HepG2 (cell line): ENCODE measurements around the gene ACTN1. TPM values are rescaled to one million over a fixed set of nuclear protein-coding genes. Genes with fewer than 3 reads are reported as not detected.

Experiments used
- ATAC-seq: fragments of 200-7000 bp; cut with Tn5 transposase; 3 replicates; pipeline ENCODE4 v1.9.1; 2020; ENCODE audit warnings: mild to moderate bottlenecking, moderate library complexity
- BruUV-seq: library from RNA; stranded (reverse); fragments of 400-500 nt; replicated peaks from 2 replicates; lab custom pipeline; 2021; lab: Mats Ljungman, UMichigan
- CTCF ChIA-PET: fragments of 300-600 bp; formaldehyde crosslinking; extraction: SDS; loops from one replicate; lab custom pipeline; 2021; ENCODE audit warnings: low total read pairs, inconsistent platforms, low intra/inter-chr PET ratio; lab: Yijun Ruan, JAX
- POLR2A ChIA-PET: fragments of 350-600 bp; sonication (Branson Sonifier 250); formaldehyde crosslinking; loops from one replicate; lab custom pipeline; 2020; ENCODE audit warnings: antibody characterized with exemption, inconsistent platforms; lab: Yijun Ruan, JAX
- DNase-seq: peaks from one replicate; pipeline ENCODE4 v3.0.0-alpha.2; 2015; ENCODE audit warnings: low spot score
- FAIRE-seq: peaks from 3 replicates; lab custom pipeline; 2011; peaks lifted over from hg19 to GRCh38; lab: Jason Lieb, UNC
- H2AFZ ChIP-seq: one replicate; pipeline ENCODE4 v1.6.1; 2011; ENCODE audit warnings: low read length, inconsistent platforms
- H3K27ac ChIP-seq: fragments of 300-600 bp; 3 replicates; pipeline ENCODE4 v1.8.0; 2011; ENCODE audit warnings: mixed run types, mild to moderate bottlenecking, mixed read lengths, low read length, inconsistent platforms; ENCODE audit not compliant: insufficient read depth; ENCODE audit errors: extremely low read length
- H3K27me3 ChIP-seq, 2 experiments: fragments of 200-600 bp in 1 of 2; 2 replicates in 1 of 2; 3 replicates in 1 of 2; pipeline versions ENCODE4 v1.6.0 to v1.8.0; 2011; ENCODE audit warnings: low read length in 2 of 2, mild to moderate bottlenecking in 2 of 2, moderate library complexity in 2 of 2, inconsistent platforms in 1 of 2; ENCODE audit not compliant: insufficient read depth in 2 of 2, control insufficient read depth in 1 of 2
- H3K36me3 ChIP-seq, 2 experiments: fragments of 200-600 bp in 1 of 2; replicated peaks in 1 of 2; 2 replicates in 1 of 2; 3 replicates in 1 of 2; pipeline versions ENCODE4 v1.5.1 to v1.8.0; 2011; ENCODE audit warnings: low read length in 2 of 2, inconsistent platforms in 1 of 2; ENCODE audit not compliant: insufficient read depth in 2 of 2, control insufficient read depth in 1 of 2
- H3K4me1 ChIP-seq: 2 replicates; pipeline ENCODE4 v1.5.1; 2012; ENCODE audit warnings: low read length, inconsistent platforms; ENCODE audit not compliant: insufficient read depth
- H3K4me2 ChIP-seq: 2 replicates; pipeline ENCODE4 v1.6.0; 2011; ENCODE audit warnings: low read depth, low read length, inconsistent platforms
- H3K4me3 ChIP-seq, 3 experiments: fragments of 200-600 bp in 1 of 3; sonication (generic), shearing (Covaris generic) in 1 of 3; replicated peaks in 1 of 3; 2 replicates each; pipeline ENCODE4 v1.5.1; 2011 to 2016; ENCODE audit warnings: low read length in 3 of 3, inconsistent platforms in 2 of 3, low read depth in 2 of 3, mild to moderate bottlenecking in 2 of 3, control low read depth in 1 of 3, mixed read lengths in 1 of 3; ENCODE audit not compliant: insufficient read depth in 1 of 3
- H3K79me2 ChIP-seq: one replicate; pipeline ENCODE4 v1.6.1; 2011; ENCODE audit warnings: low read length, inconsistent platforms; ENCODE audit not compliant: insufficient read depth
- H3K9ac ChIP-seq: 2 replicates; pipeline ENCODE4 v1.6.0; 2011; ENCODE audit warnings: mild to moderate bottlenecking, low read depth, low read length, inconsistent platforms; ENCODE audit not compliant: insufficient read depth
- H3K9me3 ChIP-seq: 2 replicates; pipeline ENCODE4 v1.5.1; 2012; ENCODE audit warnings: mild to moderate bottlenecking, low read length
- H4K20me1 ChIP-seq: 2 replicates; pipeline ENCODE4 v1.6.0; 2011; ENCODE audit warnings: inconsistent platforms, mild to moderate bottlenecking, low read length, moderate library complexity; ENCODE audit not compliant: insufficient read depth
- RBM22 ChIP-seq: fragments of 200-400 bp; formaldehyde crosslinking; optimal IDR thresholded peaks from 2 replicates; pipeline ENCODE3; 2017; ENCODE audit warnings: mild to moderate bottlenecking, low read length, moderate library complexity
- ZNF350 ChIP-seq: sonication (generic); formaldehyde crosslinking; IDR thresholded peaks from 2 replicates; pipeline ENCODE4 v1.4.0; 2020; ENCODE audit warnings: mild to moderate bottlenecking, low read depth, missing genetic modification reagents, borderline replicate concordance
- WGBS: methylation state at CpG from one replicate; pipeline ENCODE4 v1.1.6; 2017; ENCODE audit warnings: low lambda C conversion rate; 5-methylcytosine and 5-hydroxymethylcytosine counted together
- in situ Hi-C: cut with HindIII; loops from 2 replicates; pipeline ENCODE4 v1.10.0; 2017; ENCODE audit warnings: low pct_unique_long_range_greater_than_20kb; ENCODE audit not compliant: extremely low pct_ligation_motif_present
- intact Hi-C: fragments of 100-400 bp; cut with micrococcal nuclease; formaldehyde crosslinking; loops from one replicate; pipeline ENCODE4 v1.10.0; 2022; ENCODE audit not compliant: unreplicated experiment
- polyA plus RNA-seq, 8 experiments: library from polyadenylated mRNA; depleted of rRNA in 3 of 8; stranded (reverse) in 7 of 8; unstranded in 1 of 8; fragments of >200 nt; fragmentation: Illumina TruSeq in 4 of 8; extraction: Trizol in 4 of 8; gene quantifications; 2 replicates each; pipeline versions ENCODE4 v1.2.1 to v1.2.3, GENCODE V29; 2011 to 2016; ENCODE audit warnings: low read depth in 4 of 8, missing spikeins in 1 of 8, mixed read lengths in 1 of 8; ENCODE audit not compliant: insufficient read depth in 1 of 8
- total RNA-seq, 5 experiments: library from RNA; depleted of rRNA; stranded (reverse); fragments of >200 nt; fragmentation: Illumina TruSeq; extraction: Trizol; gene quantifications; 2 replicates each; pipeline ENCODE4 v1.2.3, GENCODE V29; 2016; ENCODE audit warnings: low read depth in 1 of 5
- TF ChIP-seq, protein P1 (sequence below): sonication (generic); formaldehyde crosslinking; IDR thresholded peaks from 2 replicates; pipeline ENCODE4 v1.8.0; 2022; ENCODE audit warnings: low read depth, missing genetic modification reagents
- TF ChIP-seq, protein P2 (sequence below): sonication (generic); formaldehyde crosslinking; IDR thresholded peaks from 2 replicates; pipeline ENCODE4 v1.5.0; 2020; ENCODE audit warnings: mild to moderate bottlenecking, missing genetic modification reagents, moderate library complexity
- TF ChIP-seq, protein P3 (sequence below): sonication (generic); formaldehyde crosslinking; IDR thresholded peaks from 2 replicates; pipeline ENCODE4 v1.8.0; 2023; ENCODE audit warnings: mild to moderate bottlenecking, missing genetic modification reagents

ACTN1 gene
- total and polyA plus RNA-seq, 2 of the 13 experiments (the other 11 are each of a cell fraction or from before 2014, with no cell fraction given) = 58.6 to 162 TPM

DNA sequence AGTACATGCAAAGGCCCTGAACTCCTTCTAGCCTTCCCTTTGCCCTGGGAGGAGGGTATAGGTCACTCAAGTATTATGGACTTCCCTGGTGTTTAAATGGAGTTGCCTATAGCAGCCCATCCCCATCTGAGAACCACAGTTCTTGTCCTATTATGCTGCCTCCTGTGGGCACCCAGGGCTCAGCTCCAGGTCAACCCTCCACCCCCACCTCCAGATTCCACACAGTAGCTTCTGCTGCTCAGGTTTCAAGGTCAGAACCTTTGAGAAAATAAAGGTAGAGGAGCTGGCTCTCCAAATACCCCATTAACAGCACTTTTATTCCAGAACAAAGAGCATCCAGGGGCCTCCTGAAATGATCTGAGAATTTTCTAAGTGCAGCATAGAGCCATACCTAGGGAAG is 57.4 kb downstream of the ACTN1 start:
- H3K27me3 ChIP-seq = no peaks in the 10 kb centered on the region
- CTCF ChIA-PET = no interaction called here
- peaks cover 24% of the 10 kb centered on the region for H4K20me1 ChIP-seq
- intact Hi-C loops = no loop called here
- in situ Hi-C loops = no loop called here
- DNase-seq = peak; percentile 32
- H3K4me3 ChIP-seq = no peak overlapping the region
- H2AFZ ChIP-seq = no peak overlapping the region
- no TSS peak for BruUV-seq
- H3K4me2 ChIP-seq = no peak overlapping the region
- POLR2A ChIA-PET = interaction anchor here (1.0 to 1.2 kb wide), 2 partner anchors 13 to 18 kb away, joined by 3 to 5 read pairs; no protein-coding TSS in a partner anchor
- H3K4me1 ChIP-seq = peaks cover 60% of the 10 kb centered on the region
- H3K79me2 ChIP-seq = peaks cover 36% of the 10 kb centered on the region
- peak; percentile 78 for TF ChIP-seq RBM22
- TF ChIP-seq, protein P1, sequence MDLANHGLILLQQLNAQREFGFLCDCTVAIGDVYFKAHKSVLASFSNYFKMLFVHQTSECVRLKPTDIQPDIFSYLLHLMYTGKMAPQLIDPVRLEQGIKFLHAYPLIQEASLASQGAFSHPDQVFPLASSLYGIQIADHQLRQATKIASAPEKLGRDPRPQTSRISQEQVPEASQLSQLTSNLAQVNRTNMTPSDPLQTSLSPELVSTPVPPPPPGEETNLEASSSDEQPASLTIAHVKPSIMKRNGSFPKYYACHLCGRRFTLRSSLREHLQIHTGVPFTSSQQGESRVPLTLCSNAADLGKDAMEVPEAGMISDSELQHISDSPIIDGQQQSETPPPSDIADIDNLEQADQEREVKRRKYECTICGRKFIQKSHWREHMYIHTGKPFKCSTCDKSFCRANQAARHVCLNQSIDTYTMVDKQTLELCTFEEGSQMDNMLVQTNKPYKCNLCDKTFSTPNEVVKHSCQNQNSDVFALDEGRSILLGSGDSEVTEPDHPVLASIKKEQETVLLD (CRISPR knock-in tag) = no peak
- TF ChIP-seq, protein P2, sequence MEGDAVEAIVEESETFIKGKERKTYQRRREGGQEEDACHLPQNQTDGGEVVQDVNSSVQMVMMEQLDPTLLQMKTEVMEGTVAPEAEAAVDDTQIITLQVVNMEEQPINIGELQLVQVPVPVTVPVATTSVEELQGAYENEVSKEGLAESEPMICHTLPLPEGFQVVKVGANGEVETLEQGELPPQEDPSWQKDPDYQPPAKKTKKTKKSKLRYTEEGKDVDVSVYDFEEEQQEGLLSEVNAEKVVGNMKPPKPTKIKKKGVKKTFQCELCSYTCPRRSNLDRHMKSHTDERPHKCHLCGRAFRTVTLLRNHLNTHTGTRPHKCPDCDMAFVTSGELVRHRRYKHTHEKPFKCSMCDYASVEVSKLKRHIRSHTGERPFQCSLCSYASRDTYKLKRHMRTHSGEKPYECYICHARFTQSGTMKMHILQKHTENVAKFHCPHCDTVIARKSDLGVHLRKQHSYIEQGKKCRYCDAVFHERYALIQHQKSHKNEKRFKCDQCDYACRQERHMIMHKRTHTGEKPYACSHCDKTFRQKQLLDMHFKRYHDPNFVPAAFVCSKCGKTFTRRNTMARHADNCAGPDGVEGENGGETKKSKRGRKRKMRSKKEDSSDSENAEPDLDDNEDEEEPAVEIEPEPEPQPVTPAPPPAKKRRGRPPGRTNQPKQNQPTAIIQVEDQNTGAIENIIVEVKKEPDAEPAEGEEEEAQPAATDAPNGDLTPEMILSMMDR (CRISPR knock-in tag) = peak; percentile 30; the same call in 1 of the 2 replicates
- peak; percentile 59 for ATAC-seq
- peak; percentile 50 for FAIRE-seq
- H3K9me3 ChIP-seq = peaks cover 8% of the 10 kb centered on the region
- H3K9ac ChIP-seq = no peak overlapping the region
- peaks cover 52 to 82% of the 10 kb centered on the region in 2 experiments for H3K36me3 ChIP-seq
- no peak overlapping the region for H3K27ac ChIP-seq

DNA sequence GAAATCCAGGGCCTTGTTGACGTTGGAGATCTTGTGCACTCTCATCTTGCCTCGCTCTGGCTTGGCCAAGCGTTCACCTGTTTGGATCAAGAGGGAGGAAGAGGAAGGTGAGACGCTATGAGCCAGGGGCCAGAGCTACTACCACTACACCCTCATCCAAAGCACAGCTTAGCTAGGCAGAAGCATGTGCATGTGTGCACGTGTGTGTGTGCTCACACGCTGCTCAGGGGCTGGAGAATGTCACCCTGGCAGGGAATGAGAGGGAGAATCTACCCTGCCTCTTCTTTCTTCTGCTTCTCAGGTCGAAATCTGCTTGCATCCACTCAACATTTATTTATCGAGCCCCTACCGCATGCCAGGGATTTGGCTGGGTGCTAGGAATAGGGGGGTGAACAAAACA is 58.1 kb downstream of the ACTN1 start:
- H3K27me3 ChIP-seq = no peaks in the 10 kb centered on the region
- H3K4me2 ChIP-seq = no peak overlapping the region
- CTCF ChIA-PET = no interaction called here
- ATAC-seq = no peak
- no peak for FAIRE-seq
- POLR2A ChIA-PET = interaction anchor here (1.0 kb wide), 1 partner anchor 13 kb away, joined by 3 read pairs; no protein-coding TSS in a partner anchor
- intact Hi-C loops (no loop called here), in situ Hi-C loops (no loop called here)
- over 99% methylated on average over 7 of the region's 9 CpGs for WGBS
- no peak overlapping the region for H2AFZ ChIP-seq
- no peak overlapping the region for H3K27ac ChIP-seq
- H4K20me1 ChIP-seq = peaks cover 24% of the 10 kb centered on the region
- no peak overlapping the region for H3K9ac ChIP-seq
- no peak overlapping the region for H3K4me3 ChIP-seq
- H3K79me2 ChIP-seq = peaks cover 30% of the 10 kb centered on the region
- H3K36me3 ChIP-seq = peaks cover 51 to 82% of the 10 kb centered on the region in 2 experiments
- peaks cover 2% of the 10 kb centered on the region for H3K9me3 ChIP-seq
- TF ChIP-seq ZNF350 (CRISPR knock-in tag) = no peak
- TF ChIP-seq, protein P3, sequence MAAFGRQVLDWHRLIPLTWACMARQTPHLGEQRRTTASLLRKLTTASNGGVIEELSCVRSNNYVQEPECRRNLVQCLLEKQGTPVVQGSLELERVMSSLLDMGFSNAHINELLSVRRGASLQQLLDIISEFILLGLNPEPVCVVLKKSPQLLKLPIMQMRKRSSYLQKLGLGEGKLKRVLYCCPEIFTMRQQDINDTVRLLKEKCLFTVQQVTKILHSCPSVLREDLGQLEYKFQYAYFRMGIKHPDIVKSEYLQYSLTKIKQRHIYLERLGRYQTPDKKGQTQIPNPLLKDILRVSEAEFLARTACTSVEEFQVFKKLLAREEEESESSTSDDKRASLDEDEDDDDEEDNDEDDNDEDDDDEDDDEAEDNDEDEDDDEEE = no peak
- TF ChIP-seq, all 625 proteins: peak for 0
- no peak for DNase-seq
- H3K4me1 ChIP-seq = peaks cover 66% of the 10 kb centered on the region
- no TSS peak for BruUV-seq
